Sigmoid colon (tissue), 7 donors: Measurements from ENCODE around the gene RPL18. TPM values are rescaled to one million over a fixed set of nuclear protein-coding genes. Genes with fewer than 3 reads are reported as not detected.

Experiments used
- DNase-seq: peaks from one replicate; pipeline ENCODE4 v3.0.0-alpha.2; 2019
- H3K27ac ChIP-seq, 4 donors: fragments of 200-600 bp; sonication (generic); one replicate each; pipeline ENCODE4 v1.5.1; 2016 to 2019; ENCODE audit warnings: mild to moderate bottlenecking in 1 of 4
- H3K27me3 ChIP-seq, 3 donors: fragments of 200-600 bp; sonication (generic); one replicate each; pipeline ENCODE4 v1.5.1; 2019; ENCODE audit warnings: mild to moderate bottlenecking in 1 of 3
- H3K36me3 ChIP-seq, 4 donors: fragments of 200-600 bp; sonication (generic); one replicate each; pipeline ENCODE4 v1.5.1; 2016 to 2019
- H3K4me1 ChIP-seq, 4 donors: fragments of 200-600 bp; sonication (generic); one replicate each; pipeline ENCODE4 v1.5.1; 2017 to 2019
- H3K4me3 ChIP-seq, 4 donors: fragments of 200-600 bp; sonication (generic); one replicate each; pipeline ENCODE4 v1.5.1; 2017 to 2019; ENCODE audit warnings: mild to moderate bottlenecking in 2 of 4, moderate library complexity in 1 of 4
- H3K9me3 ChIP-seq, 4 donors: fragments of 200-600 bp in 3 of 4; sonication (generic) in 3 of 4; one replicate each; pipeline versions ENCODE4 v1.5.1 to v1.6.1; 2013 to 2019
- EP300 ChIP-seq, 4 donors: sonication (generic); formaldehyde crosslinking; IDR thresholded peaks; one replicate each; pipeline ENCODE4 v1.6.1; 2017; ENCODE audit warnings: antibody characterized with exemption in 4 of 4
- POLR2A ChIP-seq, 2 donors: fragments of 450-650 bp; IDR thresholded peaks; one replicate each; pipeline ENCODE4 v1.6.1; 2016; ENCODE audit warnings: antibody characterized with exemption in 2 of 2, mild to moderate bottlenecking in 2 of 2, moderate library complexity in 2 of 2
- POLR2AphosphoS5 ChIP-seq, 4 donors: sonication (generic); formaldehyde crosslinking; IDR thresholded peaks; one replicate each; pipeline ENCODE4 v1.6.1; 2017; ENCODE audit warnings: antibody characterized with exemption in 4 of 4
- WGBS, 2 donors: extraction: QIAGEN DNeasy Blood & Tissue Kit; methylation state at CpG; one replicate each; pipeline ENCODE4 v1.1.7; 2013; 5-methylcytosine and 5-hydroxymethylcytosine counted together
- intact Hi-C: fragments of 100-400 bp; cut with DNase I; formaldehyde crosslinking; loops from one replicate; pipeline ENCODE4 v1.15.1; 2023
- polyA plus RNA-seq, 3 donors: library from polyadenylated mRNA; stranded (reverse); fragments of 200-250 nt; gene quantifications; one replicate each; pipeline ENCODE4 v1.2.3, GENCODE V29; 2013
- total RNA-seq, 4 donors: library from RNA; depleted of rRNA; stranded (reverse); fragments of >200 nt; gene quantifications; one replicate each; pipeline ENCODE4 v1.1.0, GENCODE V29; 2016
- TF ChIP-seq, protein P1 (sequence below), 4 experiments: fragments of 450-650 bp in 3 of 4; fragments of 200-600 bp in 1 of 4; IDR thresholded peaks; one replicate each; pipeline ENCODE4 v1.5.1; 2016 to 2019; ENCODE audit warnings: antibody characterized with exemption in 4 of 4, mild to moderate bottlenecking in 3 of 4, moderate library complexity in 2 of 4
- donor health status: healthy with polysubstance abuse.
- donor health status: Bipolar disorder and iron deficiency.
- donor health status: healthy.

Gene RPL18
- total and polyA plus RNA-seq, 7 donors: 2,118 to 3,791 (median 2,808) TPM

GRCh38 chr19:48630296-48631063 lies 11.5 kb upstream of the RPL18 start:
- Histone ChIP-seq H3K4me3 (peak overlapping the region in 2 of 4 donors; percentile 18 to 25), H3K27me3 (no peaks in the 10 kb centered on the region), H3K4me1 (peaks cover 0 to 66% (median 55%) of the 10 kb centered on the region in 4 donors), H3K36me3 (peaks cover 0 to 39% (median 4%) of the 10 kb centered on the region in 4 donors), H3K9me3 (no peaks in the 10 kb centered on the region), H3K27ac (peak overlapping the region; percentile 84 to 99 (median 92))
- DNase-seq: peak; percentile 91
- 19 to 47% methylated on average over 47 of the region's 47 CpGs for WGBS, 2 donors
- intact Hi-C loops: loop anchor here (5.0 to 10.0 kb wide), 3 partner anchors 334 to 1187 kb away; partner anchors contain the start of genes FLT3LG, FTL and MED25
- TF ChIP-seq POLR2AphosphoS5 (IDR thresholded peaks at IDR 0.05): peak in 1 of 4 donors; percentile 57
- TF ChIP-seq, protein P1, sequence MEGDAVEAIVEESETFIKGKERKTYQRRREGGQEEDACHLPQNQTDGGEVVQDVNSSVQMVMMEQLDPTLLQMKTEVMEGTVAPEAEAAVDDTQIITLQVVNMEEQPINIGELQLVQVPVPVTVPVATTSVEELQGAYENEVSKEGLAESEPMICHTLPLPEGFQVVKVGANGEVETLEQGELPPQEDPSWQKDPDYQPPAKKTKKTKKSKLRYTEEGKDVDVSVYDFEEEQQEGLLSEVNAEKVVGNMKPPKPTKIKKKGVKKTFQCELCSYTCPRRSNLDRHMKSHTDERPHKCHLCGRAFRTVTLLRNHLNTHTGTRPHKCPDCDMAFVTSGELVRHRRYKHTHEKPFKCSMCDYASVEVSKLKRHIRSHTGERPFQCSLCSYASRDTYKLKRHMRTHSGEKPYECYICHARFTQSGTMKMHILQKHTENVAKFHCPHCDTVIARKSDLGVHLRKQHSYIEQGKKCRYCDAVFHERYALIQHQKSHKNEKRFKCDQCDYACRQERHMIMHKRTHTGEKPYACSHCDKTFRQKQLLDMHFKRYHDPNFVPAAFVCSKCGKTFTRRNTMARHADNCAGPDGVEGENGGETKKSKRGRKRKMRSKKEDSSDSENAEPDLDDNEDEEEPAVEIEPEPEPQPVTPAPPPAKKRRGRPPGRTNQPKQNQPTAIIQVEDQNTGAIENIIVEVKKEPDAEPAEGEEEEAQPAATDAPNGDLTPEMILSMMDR (IDR thresholded peaks at IDR 0.05): peak in 1 of 4 experiments; percentile 10
- TF ChIP-seq POLR2A (IDR thresholded peaks at IDR 0.05): peak in 1 of 2 donors; percentile 2
- TF ChIP-seq EP300 (IDR thresholded peaks at IDR 0.05): peak in 1 of 4 donors; percentile 16

DNA sequence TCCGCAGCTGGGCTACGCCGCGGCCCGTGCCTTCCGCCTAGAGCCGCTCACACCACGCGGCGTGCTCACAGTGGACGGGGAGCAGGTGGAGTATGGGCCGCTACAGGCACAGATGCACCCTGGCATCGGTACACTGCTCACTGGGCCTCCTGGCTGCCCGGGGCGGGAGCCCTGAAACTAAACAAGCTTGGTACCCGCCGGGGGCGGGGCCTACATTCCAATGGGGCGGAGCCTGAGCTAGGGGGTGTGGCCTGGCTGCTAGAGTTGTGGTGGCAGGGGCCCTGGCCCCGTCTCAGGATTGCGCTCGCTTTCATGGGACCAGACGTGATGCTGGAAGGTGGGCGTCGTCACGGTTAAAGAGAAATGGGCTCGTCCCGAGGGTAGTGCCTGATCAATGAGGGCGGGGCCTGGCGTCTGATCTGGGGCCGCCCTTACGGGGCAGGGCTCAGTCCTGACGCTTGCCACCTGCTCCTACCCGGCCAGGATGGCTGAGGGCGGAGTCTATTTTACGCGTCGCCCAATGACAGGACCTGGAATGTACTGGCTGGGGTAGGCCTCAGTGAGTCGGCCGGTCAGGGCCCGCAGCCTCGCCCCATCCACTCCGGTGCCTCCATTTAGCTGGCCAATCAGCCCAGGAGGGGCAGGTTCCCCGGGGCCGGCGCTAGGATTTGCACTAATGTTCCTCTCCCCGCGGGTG lies 10.8 kb upstream of the RPL18 start:
- DNase-seq: peak; percentile 87
- peak overlapping the region; percentile 84 to 99 (median 92) for H3K27ac ChIP-seq
- TF ChIP-seq POLR2AphosphoS5 (IDR thresholded peaks at IDR 0.05): peak in 2 of 4 donors; percentile 23 to 37
- TF ChIP-seq EP300 (IDR thresholded peaks at IDR 0.05): no peak
- TF ChIP-seq POLR2A (IDR thresholded peaks at IDR 0.05): peak in 1 of 2 donors; percentile 11
- H3K36me3 ChIP-seq: peaks cover 0 to 39% (median 4%) of the 10 kb centered on the region in 4 donors
- H3K4me1 ChIP-seq: peaks cover 0 to 68% (median 55%) of the 10 kb centered on the region in 4 donors
- H3K9me3 ChIP-seq: no peaks in the 10 kb centered on the region
- WGBS, 2 donors: 34 to 65% methylated on average over 48 of the region's 48 CpGs
- H3K4me3 ChIP-seq: peak overlapping the region in 1 of 4 donors; percentile 25
- intact Hi-C loops: loop anchor here (5.0 to 10.0 kb wide), 4 partner anchors 335 to 1355 kb away; partner anchors contain the start of genes FLT3LG, FTL, INAFM1 and MED25
- no peaks in the 10 kb centered on the region for H3K27me3 ChIP-seq

DNA sequence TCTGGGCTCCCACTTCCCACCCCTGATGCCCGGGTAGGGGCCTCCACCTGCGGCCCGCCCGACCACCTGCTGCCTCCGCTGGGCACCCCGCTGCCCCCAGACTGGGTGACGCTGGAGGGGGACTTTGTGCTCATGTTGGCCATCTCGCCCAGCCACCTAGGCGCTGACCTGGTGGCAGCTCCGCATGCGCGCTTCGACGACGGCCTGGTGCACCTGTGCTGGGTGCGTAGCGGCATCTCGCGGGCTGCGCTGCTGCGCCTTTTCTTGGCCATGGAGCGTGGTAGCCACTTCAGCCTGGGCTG lies 10.3 kb upstream of the RPL18 start:
- WGBS, 2 donors: 94 to 95% methylated on average over 22 of the region's 22 CpGs
- intact Hi-C loops: loop anchor here (10.0 kb wide), 1 partner anchor 1354 kb away; the partner anchor contains the start of gene INAFM1
- peaks cover 0 to 68% (median 56%) of the 10 kb centered on the region in 4 donors for H3K4me1 ChIP-seq

DNA sequence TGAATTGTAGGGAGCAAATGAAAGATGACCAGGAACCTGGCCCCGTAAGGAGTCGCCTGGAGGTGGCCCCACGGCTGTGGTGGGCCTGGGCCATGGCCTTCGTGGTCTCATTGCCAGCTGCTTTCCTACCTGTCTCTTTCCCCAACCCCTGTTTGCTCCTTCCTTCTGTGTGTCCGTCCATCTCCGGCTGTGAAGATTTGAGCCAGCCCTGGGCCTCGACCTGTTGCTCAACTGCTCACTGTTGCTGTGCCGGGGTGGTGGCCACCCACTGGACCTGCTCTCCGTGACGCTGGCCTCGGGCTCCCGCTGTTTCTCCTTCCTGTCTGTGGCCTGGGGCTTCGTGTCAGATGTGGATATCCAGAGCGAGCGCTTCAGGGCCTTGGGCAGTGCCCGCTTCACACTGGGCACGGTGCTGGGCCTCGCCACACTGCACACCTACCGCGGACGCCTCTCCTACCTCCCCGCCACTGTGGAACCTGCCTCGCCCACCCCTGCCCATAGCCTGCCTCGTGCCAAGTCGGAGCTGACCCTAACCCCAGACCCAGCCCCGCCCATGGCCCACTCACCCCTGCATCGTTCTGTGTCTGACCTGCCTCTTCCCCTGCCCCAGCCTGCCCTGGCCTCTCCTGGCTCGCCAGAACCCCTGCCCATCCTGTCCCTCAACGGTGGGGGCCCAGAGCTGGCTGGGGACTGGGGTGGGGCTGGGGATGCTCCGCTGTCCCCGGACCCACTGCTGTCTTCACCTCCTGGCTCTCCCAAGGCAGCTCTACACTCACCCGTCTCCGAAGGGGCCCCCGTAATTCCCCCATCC lies 9.7 kb upstream of the RPL18 start:
- H3K4me3 ChIP-seq: no peak overlapping the region
- WGBS, 2 donors: 79 to 88% methylated on average over 34 of the region's 34 CpGs
- TF ChIP-seq POLR2AphosphoS5 (IDR thresholded peaks at IDR 0.05) (no peak), EP300 (IDR thresholded peaks at IDR 0.05) (no peak), POLR2A (IDR thresholded peaks at IDR 0.05) (no peak)
- TF ChIP-seq, protein P1 (IDR thresholded peaks at IDR 0.05): no peak
- peak overlapping the region; percentile 56 to 99 (median 92) for H3K27ac ChIP-seq
- no peaks in the 10 kb centered on the region for H3K27me3 ChIP-seq
- H3K4me1 ChIP-seq: peaks cover 0 to 64% (median 53%) of the 10 kb centered on the region in 4 donors
- no peaks in the 10 kb centered on the region for H3K9me3 ChIP-seq
- peak; percentile 77 for DNase-seq
- H3K36me3 ChIP-seq: peaks cover 0 to 39% (median 4%) of the 10 kb centered on the region in 4 donors
- intact Hi-C loops: loop anchor here (10.0 kb wide), 1 partner anchor 1354 kb away; the partner anchor contains the start of gene INAFM1

More for the DNA sequence above, 10.3 kb upstream of the RPL18 start:
- Histone ChIP-seq H3K36me3 (peaks cover 0 to 39% (median 4%) of the 10 kb centered on the region in 4 donors), H3K9me3 (no peaks in the 10 kb centered on the region), H3K27me3 (no peaks in the 10 kb centered on the region), H3K4me3 (no peak overlapping the region), H3K27ac (peak overlapping the region; percentile 84 to 99 (median 92))
- TF ChIP-seq POLR2A (IDR thresholded peaks at IDR 0.05) (no peak), EP300 (IDR thresholded peaks at IDR 0.05) (no peak), POLR2AphosphoS5 (IDR thresholded peaks at IDR 0.05) (no peak)
- TF ChIP-seq, protein P1 (IDR thresholded peaks at IDR 0.05): no peak
- DNase-seq: peak; percentile 72
